K562 (cell line): Measurements from ENCODE around the gene PBX2. TPM values are rescaled to one million over a fixed set of nuclear protein-coding genes. Genes with fewer than 3 reads are reported as not detected.

Experiments
- ASH1L ChIP-seq: fragments of 450-650 bp; IDR thresholded peaks from 2 replicates; pipeline ENCODE4 v1.6.1; 2018; ENCODE audit warnings: borderline replicate concordance, mild to moderate bottlenecking, low read depth; ENCODE audit not compliant: partially characterized antibody
- CHD4 ChIP-seq: fragments of 200-600 bp; sonication (generic); IDR thresholded peaks from 3 replicates; pipeline ENCODE4 v1.6.1; 2012; ENCODE audit warnings: low read depth, mild to moderate bottlenecking, mixed read lengths, low read length, inconsistent platforms; ENCODE audit not compliant: insufficient read depth, insufficient replicate concordance, poor library complexity, severe bottlenecking
- FOXK1 ChIP-seq: sonication (generic); formaldehyde crosslinking; IDR thresholded peaks from 2 replicates; pipeline ENCODE4 v1.8.0; 2022; ENCODE audit warnings: missing genetic modification reagents, mild to moderate bottlenecking, borderline replicate concordance
- GABPB2 ChIP-seq: fragments of 250-450 bp; sonication (Bioruptor Pico); conservative IDR thresholded peaks from 2 replicates; pipeline ENCODE4 v1.5.1; 2021; ENCODE audit warnings: mild to moderate bottlenecking
- NCOA1 ChIP-seq: fragments of 450-650 bp; IDR thresholded peaks from 2 replicates; pipeline ENCODE4 v1.6.1; 2016; ENCODE audit warnings: low read depth
- NFXL1 ChIP-seq: fragments of 450-650 bp; formaldehyde crosslinking; IDR thresholded peaks from 2 replicates; pipeline ENCODE4 v1.4.0; 2021; ENCODE audit warnings: mild to moderate bottlenecking
- NR2F6 ChIP-seq: fragments of 450-650 bp; formaldehyde crosslinking; IDR thresholded peaks from 2 replicates; pipeline ENCODE4 v1.4.0; 2020; ENCODE audit warnings: mild to moderate bottlenecking
- RFX5 ChIP-seq: IDR thresholded peaks from 2 replicates; pipeline ENCODE4 v1.6.1; 2011; ENCODE audit warnings: low read depth, mild to moderate bottlenecking, improper control_type of control experiment, low read length
- RFX7 ChIP-seq: fragments of 250-450 bp; sonication (Bioruptor Pico); IDR thresholded peaks from 2 replicates; pipeline ENCODE4 v1.5.1; 2021; ENCODE audit warnings: mild to moderate bottlenecking
- SMARCA5 ChIP-seq: fragments of 450-650 bp; IDR thresholded peaks from 2 replicates; pipeline ENCODE4 v1.6.1; 2016
- polyA plus RNA-seq, 8 experiments: library from polyadenylated mRNA; depleted of rRNA in 4 of 8; stranded (reverse) in 5 of 8; unstranded in 3 of 8; fragments of >200 nt; fragmentation: Nextera tagmentation in 2 of 8; fragmentation: Illumina TruSeq in 1 of 8; extraction: Ambion mirVana in 2 of 8; extraction: Trizol in 1 of 8; gene quantifications; 2 replicates each; pipeline versions ENCODE4 v1.2.1 to v1.2.3, GENCODE V29; 2011 to 2014; ENCODE audit warnings: inconsistent platforms in 1 of 8, missing spikeins in 1 of 8
- total RNA-seq, 7 experiments: library from RNA; depleted of rRNA in 6 of 7; stranded (reverse); fragments of >200 nt in 6 of 7; fragmentation: Illumina TruSeq in 2 of 7; extraction: Trizol in 2 of 7; gene quantifications; 2 replicates each; pipeline versions ENCODE4 v1.2.1 to v1.2.3, GENCODE V29; 2011 to 2021; ENCODE audit warnings: low replicate concordance in 1 of 7
- TF ChIP-seq, protein P1 (sequence below): fragments of 250-450 bp; sonication (Bioruptor Pico); IDR thresholded peaks from 2 replicates; pipeline ENCODE4 v1.4.0; 2020

The PBX2 gene
- total and polyA plus RNA-seq, 9 of the 15 experiments (the other 6 are each of a cell fraction or from before 2014, with no cell fraction given): 1.9 to 134 (median 62.5) TPM

DNA sequence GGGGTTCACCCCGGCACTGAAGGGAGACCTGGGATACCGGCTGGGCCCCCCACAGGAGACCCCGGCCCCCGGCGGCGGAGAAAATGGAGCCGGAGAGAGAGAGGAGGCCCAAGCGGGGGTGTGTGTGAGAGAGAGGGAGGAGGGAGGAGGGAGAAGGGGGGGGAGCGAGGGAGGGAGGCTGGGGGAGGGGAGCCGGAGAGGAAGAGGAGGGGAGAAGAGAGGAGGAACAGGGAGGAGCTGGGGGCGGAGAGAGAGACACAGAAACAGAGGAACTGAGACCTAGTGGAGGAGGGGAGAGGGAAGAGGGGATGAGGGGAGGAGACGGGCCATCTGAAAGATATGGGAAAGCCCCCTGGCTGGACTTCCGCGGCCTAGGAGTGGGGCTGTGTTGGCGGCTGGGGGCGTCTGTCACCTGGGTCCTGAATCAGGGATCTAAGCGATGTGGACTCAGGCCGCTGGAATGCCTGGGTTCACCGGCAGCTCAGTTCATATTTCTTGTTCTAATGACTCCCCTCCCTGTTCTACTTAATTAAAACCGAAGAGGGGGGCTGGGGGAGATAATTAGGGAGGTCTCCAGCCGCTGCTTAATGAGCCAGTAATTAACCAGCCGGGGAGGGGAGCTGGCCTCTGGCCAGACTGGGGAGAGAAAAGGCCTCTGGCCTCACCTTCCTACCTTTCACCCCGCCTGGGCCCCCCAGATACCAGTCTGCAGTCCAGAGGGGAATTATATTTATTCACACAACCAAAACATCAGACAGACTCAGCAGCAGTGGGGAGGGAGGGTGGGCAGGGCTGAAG is at the start of gene PBX2 (continued):
- TF ChIP-seq, protein P1, sequence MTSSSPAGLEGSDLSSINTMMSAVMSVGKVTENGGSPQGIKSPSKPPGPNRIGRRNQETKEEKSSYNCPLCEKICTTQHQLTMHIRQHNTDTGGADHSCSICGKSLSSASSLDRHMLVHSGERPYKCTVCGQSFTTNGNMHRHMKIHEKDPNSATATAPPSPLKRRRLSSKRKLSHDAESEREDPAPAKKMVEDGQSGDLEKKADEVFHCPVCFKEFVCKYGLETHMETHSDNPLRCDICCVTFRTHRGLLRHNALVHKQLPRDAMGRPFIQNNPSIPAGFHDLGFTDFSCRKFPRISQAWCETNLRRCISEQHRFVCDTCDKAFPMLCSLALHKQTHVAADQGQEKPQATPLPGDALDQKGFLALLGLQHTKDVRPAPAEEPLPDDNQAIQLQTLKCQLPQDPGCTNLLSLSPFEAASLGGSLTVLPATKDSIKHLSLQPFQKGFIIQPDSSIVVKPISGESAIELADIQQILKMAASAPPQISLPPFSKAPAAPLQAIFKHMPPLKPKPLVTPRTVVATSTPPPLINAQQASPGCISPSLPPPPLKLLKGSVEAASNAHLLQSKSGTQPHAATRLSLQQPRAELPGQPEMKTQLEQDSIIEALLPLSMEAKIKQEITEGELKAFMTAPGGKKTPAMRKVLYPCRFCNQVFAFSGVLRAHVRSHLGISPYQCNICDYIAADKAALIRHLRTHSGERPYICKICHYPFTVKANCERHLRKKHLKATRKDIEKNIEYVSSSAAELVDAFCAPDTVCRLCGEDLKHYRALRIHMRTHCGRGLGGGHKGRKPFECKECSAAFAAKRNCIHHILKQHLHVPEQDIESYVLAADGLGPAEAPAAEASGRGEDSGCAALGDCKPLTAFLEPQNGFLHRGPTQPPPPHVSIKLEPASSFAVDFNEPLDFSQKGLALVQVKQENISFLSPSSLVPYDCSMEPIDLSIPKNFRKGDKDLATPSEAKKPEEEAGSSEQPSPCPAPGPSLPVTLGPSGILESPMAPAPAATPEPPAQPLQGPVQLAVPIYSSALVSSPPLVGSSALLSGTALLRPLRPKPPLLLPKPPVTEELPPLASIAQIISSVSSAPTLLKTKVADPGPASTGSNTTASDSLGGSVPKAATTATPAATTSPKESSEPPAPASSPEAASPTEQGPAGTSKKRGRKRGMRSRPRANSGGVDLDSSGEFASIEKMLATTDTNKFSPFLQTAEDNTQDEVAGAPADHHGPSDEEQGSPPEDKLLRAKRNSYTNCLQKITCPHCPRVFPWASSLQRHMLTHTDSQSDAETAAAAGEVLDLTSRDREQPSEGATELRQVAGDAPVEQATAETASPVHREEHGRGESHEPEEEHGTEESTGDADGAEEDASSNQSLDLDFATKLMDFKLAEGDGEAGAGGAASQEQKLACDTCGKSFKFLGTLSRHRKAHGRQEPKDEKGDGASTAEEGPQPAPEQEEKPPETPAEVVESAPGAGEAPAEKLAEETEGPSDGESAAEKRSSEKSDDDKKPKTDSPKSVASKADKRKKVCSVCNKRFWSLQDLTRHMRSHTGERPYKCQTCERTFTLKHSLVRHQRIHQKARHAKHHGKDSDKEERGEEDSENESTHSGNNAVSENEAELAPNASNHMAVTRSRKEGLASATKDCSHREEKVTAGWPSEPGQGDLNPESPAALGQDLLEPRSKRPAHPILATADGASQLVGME: no peak
- TF ChIP-seq FOXK1 (CRISPR knock-in tag) (no peak), ASH1L (no peak), NR2F6 (CRISPR knock-in tag) (0 out of 2 replicates have a peak, but pooled peaks have one; percentile 69), CHD4 (no peak), SMARCA5 (no peak), NFXL1 (CRISPR knock-in tag) (no peak), RFX5 (no peak), GABPB2 (no peak), RFX7 (no peak), NCOA1 (peak; percentile 61)
